ENCODE measurements around the gene ADGRD1. TPM values are rescaled to one million over a fixed set of nuclear protein-coding genes. Genes with fewer than 3 reads are reported as not detected.

ADGRD1 gene
- total and polyA plus RNA-seq, 2 of the 8 experiments (the other 6 are each of a cell fraction or from before 2014, with no cell fraction given) = 0.36 to 0.48 TPM

- Histone ChIP-seq H3K23me2 (ENCODE audit: low read depth, low read length) (peaks cover 3% of the 10 kb centered on the region; the same call in 1 of the 2 replicates), H3K4me1 (replicated peaks in 1 of 4; ENCODE audit: control insufficient read depth in 3 of 4, insufficient read depth in 4 of 4, low read length in 3 of 4) (no peaks in the 10 kb centered on the region), H2BK120ac (replicated peaks; ENCODE audit: low read depth, low read length) (no peak overlapping the region), H3K36me3 (ENCODE audit: control insufficient read depth in 2 of 4, insufficient read depth in 4 of 4, low read length in 3 of 4) (no peaks in the 10 kb centered on the region), H3K4me3 (ENCODE audit: extremely low read depth in 1 of 4, insufficient read depth in 2 of 4, low read depth in 3 of 4, low read length in 4 of 4) (no peak overlapping the region), H4K8ac (ENCODE audit: extremely low read depth, insufficient read depth, low read length) (no peak overlapping the region), H3K9ac (replicated peaks in 1 of 4; ENCODE audit: extremely low read depth in 1 of 4, low read depth in 3 of 4, low read length in 3 of 4) (no peak overlapping the region), H3K27ac (ENCODE audit: low read depth, low read length) (no peak overlapping the region), H3K9me3 (ENCODE audit: insufficient read depth in 2 of 2, low read depth in 1 of 2, low read length in 1 of 2) (no peaks in the 10 kb centered on the region), H3K18ac (ENCODE audit: extremely low read depth, low read length) (no peak overlapping the region), H3K14ac (ENCODE audit: insufficient read length) (no peak overlapping the region), H3K4ac (replicated peaks; ENCODE audit: insufficient read length, low read depth, low read length) (no peak overlapping the region), H4K91ac (replicated peaks; ENCODE audit: insufficient read length, low read length) (no peak overlapping the region), H2BK20ac (ENCODE audit: low read length) (no peak overlapping the region), H3K79me1 (ENCODE audit: low read depth, low read length) (no peaks in the 10 kb centered on the region), H3K56ac (replicated peaks; ENCODE audit: insufficient read length, low read depth, low read length) (no peak overlapping the region), H2BK5ac (ENCODE audit: low read depth, low read length) (no peak overlapping the region), H2BK15ac (ENCODE audit: low read length) (no peak overlapping the region), H4K20me1 (replicated peaks in 1 of 2; ENCODE audit: control insufficient read depth in 1 of 2, insufficient read depth in 2 of 2, low read length in 2 of 2) (peaks cover 0 to 4% of the 10 kb centered on the region in 2 experiments), H3K79me2 (ENCODE audit: control insufficient read depth in 1 of 2, insufficient read depth in 2 of 2, low read length in 2 of 2) (no peaks in the 10 kb centered on the region), H2AK5ac (ENCODE audit: low read depth, low read length) (no peak overlapping the region), H3K4me2 (ENCODE audit: insufficient read depth in 1 of 2, low read depth in 2 of 2, low read length in 2 of 2) (no peak overlapping the region), H2BK12ac (ENCODE audit: low read depth, low read length) (no peak overlapping the region), H3K27me3 (replicated peaks in 1 of 4; ENCODE audit: control insufficient read depth in 3 of 4, extremely low read depth in 1 of 4, insufficient read depth in 3 of 4, low read length in 3 of 4) (0 out of 7 replicates have a peak, but pooled peaks cover 0 to 2% (median 0%) of the 10 kb centered on the region in 4 experiments), H2AFZ (ENCODE audit: low read length) (0 out of 2 replicates have a peak overlapping the region, but pooled peaks have one; percentile 5), H3K23ac (ENCODE audit: insufficient read length) (no peak overlapping the region), H4K5ac (ENCODE audit: insufficient read length, low read depth, low read length) (no peak overlapping the region)
- ChIA-PET POLR2A (ENCODE audit: partially characterized antibody) (interaction anchor here (0.8 kb wide), 1 partner anchor 15 kb away, joined by 3 read pairs; no protein-coding TSS in a partner anchor), CTCF (ENCODE audit: partially characterized antibody) (interaction anchor here (0.8 kb wide), 1 partner anchor 45 kb away, joined by 3 read pairs; no protein-coding TSS in a partner anchor)
- no peak for FAIRE-seq
- TF ChIP-seq CHD2 (IDR thresholded peaks at IDR 0.05; ENCODE audit: low read length) = no peak
- TF ChIP-seq FOSL1 (IDR thresholded peaks at IDR 0.05; ENCODE audit: insufficient read depth, low read depth, low read length) = no peak
- no peak for TF ChIP-seq SAP30 (IDR thresholded peaks at IDR 0.05; ENCODE audit: insufficient read depth, insufficient replicate concordance, low read length)
- no peak for TF ChIP-seq TBP (IDR thresholded peaks at IDR 0.05; ENCODE audit: low read depth, low read length)
- TF ChIP-seq POLR2AphosphoS5 (IDR thresholded peaks at IDR 0.05; ENCODE audit: low read depth, low read length) = no peak
- no peak for TF ChIP-seq KDM5A (IDR thresholded peaks at IDR 0.05; ENCODE audit: low read length)
- no peak for TF ChIP-seq SP2 (IDR thresholded peaks at IDR 0.05; ENCODE audit: low read length)
- TF ChIP-seq KDM4A (IDR thresholded peaks at IDR 0.05; ENCODE audit: low read depth, low read length, severe bottlenecking) = no peak
- no peak for TF ChIP-seq CBX8 (IDR thresholded peaks at IDR 0.05; ENCODE audit: borderline replicate concordance, low read depth, low read length)
- no peak for TF ChIP-seq TAF7 (optimal IDR thresholded peaks at IDR 0.05; ENCODE audit: borderline replicate concordance, low read depth, low read length)
- TF ChIP-seq CTBP2 (IDR thresholded peaks at IDR 0.05; ENCODE audit: borderline replicate concordance, insufficient read depth, insufficient read length, low read length) = no peak
- TF ChIP-seq PHF8 (conservative IDR thresholded peaks at IDR 0.05; ENCODE audit: low read depth, low read length) = no peak
- no peak for TF ChIP-seq HDAC6 (IDR thresholded peaks at IDR 0.05; ENCODE audit: low read depth, low read length)
- no peak for TF ChIP-seq CEBPB (IDR thresholded peaks at IDR 0.05; ENCODE audit: low read depth, low read length)
- 89% methylated on average over 9 of the region's 9 CpGs; no CpG with 5 or more reads in 1 of the 2 experiments for WGBS, 2 experiments (ENCODE audit: extremely low coverage in 1 of 2, insufficient coverage in 1 of 2, insufficient read length in 1 of 2, insufficient replicate concordance in 2 of 2, low coverage in 1 of 2, low lambda C conversion rate in 2 of 2, missing lambda C conversion rate in 1 of 2)
- DNase-seq (ENCODE audit: low read depth in 1 of 2, low spot score in 2 of 2) = no peak
Observed at GRCh38 chr12:130961921-130962451, 8.3 kb downstream of the ADGRD1 start.

Measured in H1 (cell line).